Endothelial cell of umbilical vein (primary cell): ENCODE measurements around the gene PDGFA. TPM values are rescaled to one million over a fixed set of nuclear protein-coding genes. Genes with fewer than 3 reads are reported as not detected.

Experiments used
- BruUV-seq: library from RNA; stranded (reverse); fragments of 400-500 nt; replicated peaks from 2 replicates; lab custom pipeline; 2021; lab: Mats Ljungman, UMichigan
- CTCF ChIA-PET: fragments of 300-600, 350-600 bp; sonication (Branson Sonifier 250); formaldehyde crosslinking; loops from one replicate; lab custom pipeline; 2021; ENCODE audit warnings: antibody characterized with exemption, inconsistent platforms; lab: Charles Lee
- POLR2A ChIA-PET: fragments of 300-600, 350-600 bp; sonication (Branson Sonifier 250); formaldehyde crosslinking; loops from one replicate; lab custom pipeline; 2021; ENCODE audit warnings: antibody characterized with exemption, inconsistent platforms; lab: Charles Lee
- DNase-seq: peaks from one replicate; pipeline ENCODE4 v3.0.0-alpha.2; 2011; ENCODE audit warnings: low read depth, low spot score
- FAIRE-seq: peaks from 2 replicates; lab custom pipeline; 2011; peaks lifted over from hg19 to GRCh38; lab: Jason Lieb, UNC
- H2AFZ ChIP-seq: 2 replicates; pipeline ENCODE4 v1.6.0; 2012; ENCODE audit warnings: low read depth, low read length, control low read depth, inconsistent platforms
- H3K27ac ChIP-seq: 2 replicates; pipeline ENCODE4 v1.5.1; 2011; ENCODE audit warnings: low read depth, mild to moderate bottlenecking, control low read depth, low read length, moderate library complexity; ENCODE audit not compliant: insufficient read depth
- H3K27me3 ChIP-seq, 2 experiments: 2 replicates each; pipeline versions ENCODE4 v1.6.0 to v1.6.1; 2011; ENCODE audit warnings: low read length in 2 of 2, mixed read lengths in 1 of 2; ENCODE audit not compliant: control insufficient read depth in 2 of 2, insufficient read depth in 2 of 2
- H3K36me3 ChIP-seq, 2 experiments: 2 replicates in 1 of 2; 3 replicates in 1 of 2; pipeline ENCODE4 v1.5.1; 2011; ENCODE audit warnings: low read length in 2 of 2, mild to moderate bottlenecking in 1 of 2, moderate library complexity in 1 of 2; ENCODE audit not compliant: control insufficient read depth in 2 of 2, insufficient read depth in 2 of 2; ENCODE audit errors: extremely low read depth in 1 of 2
- H3K4me1 ChIP-seq: 3 replicates; pipeline ENCODE4 v1.5.1; 2011; ENCODE audit warnings: mild to moderate bottlenecking, low read length; ENCODE audit not compliant: control insufficient read depth, insufficient read depth; ENCODE audit errors: extremely low read depth
- H3K4me2 ChIP-seq: 2 replicates; pipeline ENCODE4 v1.6.1; 2011; ENCODE audit warnings: low read length, control low read depth, mixed read lengths; ENCODE audit not compliant: insufficient read depth
- H3K4me3 ChIP-seq, 3 experiments: fragments of 200-600 bp in 1 of 3; sonication (generic), shearing (Covaris generic) in 1 of 3; replicated peaks in 1 of 3; 2 replicates each; pipeline ENCODE4 v1.5.1; 2011 to 2016; ENCODE audit warnings: control low read depth in 3 of 3, low read length in 3 of 3, mild to moderate bottlenecking in 2 of 3, inconsistent platforms in 1 of 3, low read depth in 1 of 3, moderate library complexity in 1 of 3; ENCODE audit not compliant: insufficient read depth in 1 of 3
- H3K79me2 ChIP-seq: 2 replicates; pipeline ENCODE4 v1.6.0; 2012; ENCODE audit warnings: low read length, inconsistent platforms; ENCODE audit not compliant: control insufficient read depth, insufficient read depth
- H3K9ac ChIP-seq: replicated peaks from 2 replicates; pipeline ENCODE3; 2011; ENCODE audit warnings: low read length, control low read depth; ENCODE audit not compliant: insufficient read depth; ENCODE audit errors: extremely low read depth
- H3K9me1 ChIP-seq: replicated peaks from 3 replicates; pipeline ENCODE4 v1.6.0; 2011; ENCODE audit warnings: mild to moderate bottlenecking, low read length; ENCODE audit not compliant: control insufficient read depth, insufficient read depth; ENCODE audit errors: extremely low read depth
- H3K9me3 ChIP-seq: replicated peaks from 2 replicates; pipeline ENCODE4 v1.5.1; 2012; ENCODE audit warnings: low read length, inconsistent platforms; ENCODE audit not compliant: control insufficient read depth, insufficient read depth
- H4K20me1 ChIP-seq: replicated peaks from 2 replicates; pipeline ENCODE3; 2011; ENCODE audit warnings: mild to moderate bottlenecking, low read length; ENCODE audit not compliant: control insufficient read depth, insufficient read depth; ENCODE audit errors: extremely low read depth
- EZH2 ChIP-seq: IDR thresholded peaks from 2 replicates; pipeline ENCODE4 v1.6.1; 2012; ENCODE audit warnings: borderline replicate concordance, low read depth, mild to moderate bottlenecking, moderate library complexity, low read length, inconsistent platforms; ENCODE audit not compliant: severe bottlenecking
- FOS ChIP-seq: IDR thresholded peaks from 2 replicates; pipeline ENCODE4 v1.6.1; 2011; ENCODE audit warnings: mild to moderate bottlenecking, low read length, moderate library complexity, borderline replicate concordance; ENCODE audit not compliant: insufficient read depth
- GATA2 ChIP-seq: IDR thresholded peaks from 2 replicates; pipeline ENCODE4 v1.7.0; 2011; ENCODE audit warnings: low read depth, mild to moderate bottlenecking, moderate library complexity, mixed read lengths, low read length; ENCODE audit not compliant: insufficient read length, insufficient read depth
- JUN ChIP-seq: IDR thresholded peaks from 2 replicates; pipeline ENCODE4 v1.6.1; 2011; ENCODE audit warnings: borderline replicate concordance, low read depth; ENCODE audit not compliant: insufficient read length, insufficient read depth
- MYC ChIP-seq: IDR thresholded peaks from one replicate; pipeline ENCODE4 v1.6.1; 2011; ENCODE audit warnings: mild to moderate bottlenecking, low read depth, low read length
- POLR2A ChIP-seq: IDR thresholded peaks from 2 replicates; pipeline ENCODE4 v1.6.1; 2012; ENCODE audit warnings: low read depth, mild to moderate bottlenecking, control low read depth, low read length
- POLR2AphosphoS5 ChIP-seq: IDR thresholded peaks from 2 replicates; pipeline ENCODE4 v1.6.1; 2012; ENCODE audit warnings: low read depth, mild to moderate bottlenecking, control low read depth, low read length, moderate library complexity; ENCODE audit not compliant: insufficient read depth
- dilution Hi-C: fragments of 300-500 bp; cut with MboI; formaldehyde crosslinking; loops from one replicate; pipeline ENCODE4 v1.15.0; 2019; ENCODE audit warnings: low sequenced_read_pairs; ENCODE audit not compliant: extremely low pct_ligation_motif_present
- intact Hi-C: fragments of 100-400 bp; cut with micrococcal nuclease; formaldehyde crosslinking; loops from one replicate; pipeline ENCODE4 v1.10.0; 2022
- polyA plus RNA-seq, 4 experiments: library from polyadenylated mRNA; depleted of rRNA in 3 of 4; stranded (reverse) in 3 of 4; unstranded in 1 of 4; fragments of >200 nt; gene quantifications; 2 replicates each; pipeline versions ENCODE4 v1.2.1 to v1.2.3, GENCODE V29; 2011 to 2012; ENCODE audit warnings: missing spikeins in 1 of 4
- total RNA-seq: library from RNA; stranded (reverse); gene quantifications from 2 replicates; pipeline ENCODE4 v1.2.3, GENCODE V29; 2021
- TF ChIP-seq, protein P1 (sequence below): IDR thresholded peaks from 2 replicates; pipeline ENCODE4 v1.6.1; 2011; ENCODE audit not compliant: insufficient read depth, insufficient read length
- TF ChIP-seq, protein P2 (sequence below), 2 donors: IDR thresholded peaks; 1 replicate in 1 of 2; 2 replicates in 1 of 2; pipeline ENCODE4 v1.5.1; 2011; ENCODE audit warnings: low read length in 2 of 2, mild to moderate bottlenecking in 2 of 2, moderate library complexity in 2 of 2, control low read depth in 1 of 2, inconsistent platforms in 1 of 2, low read depth in 1 of 2; ENCODE audit not compliant: insufficient read depth in 1 of 2; ENCODE audit errors: extremely low read depth in 1 of 2

PDGFA gene
- total and polyA plus RNA-seq, 2 donors (not counting 3 experiments of a cell fraction or from before 2014, with no cell fraction given) = 17.4 to 62.4 TPM

DNA sequence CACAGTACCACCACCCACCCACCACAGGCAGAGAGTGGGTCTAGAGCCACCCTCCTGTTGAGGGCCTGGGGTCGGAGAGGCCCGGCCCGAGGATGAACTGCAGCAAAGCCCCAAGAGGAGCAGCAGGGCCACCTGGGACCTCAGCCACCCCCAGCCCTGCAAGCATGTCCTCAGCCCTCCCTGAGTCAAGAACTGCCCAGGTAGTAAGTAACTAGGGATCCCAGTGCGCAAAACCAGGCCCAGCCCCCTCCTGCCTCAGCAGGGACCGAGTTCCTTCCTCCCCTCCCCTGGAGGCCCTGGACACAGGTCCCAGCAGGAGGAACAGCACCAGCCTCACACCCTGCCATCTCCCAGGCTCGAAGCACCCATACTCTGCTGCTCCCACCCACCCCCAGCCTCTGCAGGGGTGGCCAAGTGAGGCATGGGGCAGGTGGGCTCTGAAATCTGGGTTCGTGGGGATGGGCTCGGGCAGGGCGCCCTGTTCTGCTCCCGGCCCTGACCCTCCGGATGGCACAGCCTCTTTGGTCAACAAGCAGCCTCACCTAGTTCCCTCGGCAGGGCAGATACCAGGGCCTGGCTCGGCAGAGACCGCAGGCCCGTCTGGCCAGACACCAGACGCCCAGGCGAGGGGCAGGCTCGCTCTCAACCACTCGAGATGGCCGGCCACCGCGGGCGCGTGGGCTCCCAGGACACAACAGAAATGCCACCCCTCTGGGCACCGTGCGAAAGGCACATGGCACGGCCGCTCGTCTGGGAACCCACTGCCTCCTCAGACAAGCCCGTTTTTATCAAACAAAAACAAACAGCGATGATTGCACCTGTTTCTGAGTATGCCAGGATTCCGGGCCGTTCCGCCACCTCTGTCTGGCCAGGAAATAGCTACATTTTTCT is 15.2 kb downstream of the PDGFA start:
- Histone ChIP-seq H3K27ac (no peak overlapping the region), H3K9me1 (no peaks in the 10 kb centered on the region), H3K4me3 (no peak overlapping the region), H3K27me3 (no peaks in the 10 kb centered on the region), H3K4me2 (no peak overlapping the region), H3K9me3 (no peaks in the 10 kb centered on the region), H3K9ac (no peak overlapping the region), H3K4me1 (no peaks in the 10 kb centered on the region), H3K79me2 (peaks cover 23% of the 10 kb centered on the region), H4K20me1 (no peaks in the 10 kb centered on the region), H3K36me3 (peaks cover 7 to 23% of the 10 kb centered on the region in 2 experiments), H2AFZ (no peak overlapping the region)
- dilution Hi-C loops = no loop called here
- ChIA-PET CTCF (no interaction called here), POLR2A (no interaction called here)
- no TSS peak for BruUV-seq
- intact Hi-C loops = loop anchor here (5.0 kb wide), 1 partner anchor 67 kb away; no protein-coding TSS in a partner anchor
- TF ChIP-seq EZH2 (no peak), POLR2AphosphoS5 (no peak), MYC (no peak), GATA2 (no peak), JUN (no peak), POLR2A (no peak), FOS (no peak)
- TF ChIP-seq, protein P1, sequence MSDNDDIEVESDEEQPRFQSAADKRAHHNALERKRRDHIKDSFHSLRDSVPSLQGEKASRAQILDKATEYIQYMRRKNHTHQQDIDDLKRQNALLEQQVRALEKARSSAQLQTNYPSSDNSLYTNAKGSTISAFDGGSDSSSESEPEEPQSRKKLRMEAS = no peak
- TF ChIP-seq, protein P2, sequence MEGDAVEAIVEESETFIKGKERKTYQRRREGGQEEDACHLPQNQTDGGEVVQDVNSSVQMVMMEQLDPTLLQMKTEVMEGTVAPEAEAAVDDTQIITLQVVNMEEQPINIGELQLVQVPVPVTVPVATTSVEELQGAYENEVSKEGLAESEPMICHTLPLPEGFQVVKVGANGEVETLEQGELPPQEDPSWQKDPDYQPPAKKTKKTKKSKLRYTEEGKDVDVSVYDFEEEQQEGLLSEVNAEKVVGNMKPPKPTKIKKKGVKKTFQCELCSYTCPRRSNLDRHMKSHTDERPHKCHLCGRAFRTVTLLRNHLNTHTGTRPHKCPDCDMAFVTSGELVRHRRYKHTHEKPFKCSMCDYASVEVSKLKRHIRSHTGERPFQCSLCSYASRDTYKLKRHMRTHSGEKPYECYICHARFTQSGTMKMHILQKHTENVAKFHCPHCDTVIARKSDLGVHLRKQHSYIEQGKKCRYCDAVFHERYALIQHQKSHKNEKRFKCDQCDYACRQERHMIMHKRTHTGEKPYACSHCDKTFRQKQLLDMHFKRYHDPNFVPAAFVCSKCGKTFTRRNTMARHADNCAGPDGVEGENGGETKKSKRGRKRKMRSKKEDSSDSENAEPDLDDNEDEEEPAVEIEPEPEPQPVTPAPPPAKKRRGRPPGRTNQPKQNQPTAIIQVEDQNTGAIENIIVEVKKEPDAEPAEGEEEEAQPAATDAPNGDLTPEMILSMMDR (IDR thresholded peaks at IDR 0.05; ENCODE audit: extremely low read depth in 1 of 2, insufficient read depth in 1 of 2, low read depth in 1 of 2, low read length in 2 of 2) = no peak
- DNase-seq (no peak), FAIRE-seq (no peak)
